HepG2 (cell line): ENCODE results near the gene NFIC. TPM values are rescaled to one million over a fixed set of nuclear protein-coding genes. Genes with fewer than 3 reads are reported as not detected.
A peak's percentile ranks its signal among the peaks of the same experiment; 100 is the strongest.

Experiments
- ARID4A ChIP-seq: sonication (generic); formaldehyde crosslinking; IDR thresholded peaks from 2 replicates; pipeline ENCODE4 v1.5.0; 2020; ENCODE audit warnings: mild to moderate bottlenecking, missing genetic modification reagents, borderline replicate concordance
- CHCHD3 ChIP-seq: sonication (generic); formaldehyde crosslinking; IDR thresholded peaks from 2 replicates; pipeline ENCODE4 v1.8.0; 2022; ENCODE audit warnings: mild to moderate bottlenecking, missing genetic modification reagents, moderate library complexity
- KMT2A ChIP-seq: sonication (generic); formaldehyde crosslinking; IDR thresholded peaks from 2 replicates; pipeline ENCODE4 v1.4.0; 2020; ENCODE audit warnings: missing genetic modification reagents
- NFE2 ChIP-seq: sonication (generic); formaldehyde crosslinking; IDR thresholded peaks from 2 replicates; pipeline ENCODE4 v1.4.0; 2020; ENCODE audit warnings: missing genetic modification reagents
- NFIC ChIP-seq: IDR thresholded peaks from 2 replicates; pipeline ENCODE4 v1.6.1; 2012; ENCODE audit warnings: mild to moderate bottlenecking, low read length, inconsistent platforms
- NR1H2 ChIP-seq: sonication (generic); formaldehyde crosslinking; IDR thresholded peaks from 2 replicates; pipeline ENCODE4 v1.8.1; 2022; ENCODE audit warnings: low read depth, missing genetic modification reagents, borderline replicate concordance
- ONECUT2 ChIP-seq: sonication (generic); formaldehyde crosslinking; IDR thresholded peaks from 2 replicates; pipeline ENCODE4 v1.4.0; 2020; ENCODE audit warnings: missing genetic modification reagents
- PRDM10 ChIP-seq: sonication (generic); formaldehyde crosslinking; IDR thresholded peaks from 2 replicates; pipeline ENCODE4 v1.4.0; 2020; ENCODE audit warnings: low read depth, missing genetic modification reagents
- SMAD9 ChIP-seq: sonication (generic); formaldehyde crosslinking; IDR thresholded peaks from 2 replicates; pipeline ENCODE4 v1.5.1; 2020; ENCODE audit warnings: mild to moderate bottlenecking, missing genetic modification reagents
- TMF1 ChIP-seq: sonication (generic); formaldehyde crosslinking; IDR thresholded peaks from 2 replicates; pipeline ENCODE4 v1.8.1; 2022; ENCODE audit warnings: low read depth, missing genetic modification reagents
- ZBTB38 ChIP-seq: sonication (generic); formaldehyde crosslinking; IDR thresholded peaks from 2 replicates; pipeline ENCODE4 v1.5.1; 2020; ENCODE audit warnings: mild to moderate bottlenecking, missing genetic modification reagents
- ZNF207 ChIP-seq: fragments of 450-650 bp; IDR thresholded peaks from 2 replicates; pipeline ENCODE4 v1.6.1; 2016; ENCODE audit warnings: antibody characterized with exemption, borderline replicate concordance
- ZNF407 ChIP-seq: sonication (generic); formaldehyde crosslinking; IDR thresholded peaks from one replicate; pipeline ENCODE4 v1.5.1; 2020; ENCODE audit warnings: mild to moderate bottlenecking, missing genetic modification reagents; ENCODE audit errors: not compliant biosample characterization
- polyA plus RNA-seq, 8 experiments: library from polyadenylated mRNA; depleted of rRNA in 3 of 8; stranded (reverse) in 7 of 8; unstranded in 1 of 8; fragments of >200 nt; fragmentation: Illumina TruSeq in 4 of 8; extraction: Trizol in 4 of 8; gene quantifications; 2 replicates each; pipeline versions ENCODE4 v1.2.1 to v1.2.3, GENCODE V29; 2011 to 2016; ENCODE audit warnings: low read depth in 4 of 8, missing spikeins in 1 of 8, mixed read lengths in 1 of 8; ENCODE audit not compliant: insufficient read depth in 1 of 8
- total RNA-seq, 5 experiments: library from RNA; depleted of rRNA; stranded (reverse); fragments of >200 nt; fragmentation: Illumina TruSeq; extraction: Trizol; gene quantifications; 2 replicates each; pipeline ENCODE4 v1.2.3, GENCODE V29; 2016; ENCODE audit warnings: low read depth in 1 of 5

NFIC gene
- total and polyA plus RNA-seq, 2 of the 13 experiments (the other 11 are each of a cell fraction or from before 2014, with no cell fraction given) = 1.3 to 2.5 TPM

GRCh38 chr19:3507371-3508120 is 141.2 kb downstream of the NFIC start (continued):
- TF ChIP-seq ZNF407 (CRISPR knock-in tag) (peak; percentile 86), ARID4A (no peak; the same call in 1 of the 2 replicates), NFIC (no peak), ZNF207 (no peak), TMF1 (CRISPR knock-in tag) (no peak), SMAD9 (CRISPR knock-in tag) (no peak), NFE2 (CRISPR knock-in tag) (no peak), NR1H2 (CRISPR knock-in tag) (no peak), ONECUT2 (CRISPR knock-in tag) (no peak), PRDM10 (CRISPR knock-in tag) (peak; percentile 57; the same call in 1 of the 2 replicates), ZBTB38 (CRISPR knock-in tag) (peak; percentile 60; the same call in 1 of the 2 replicates), KMT2A (CRISPR knock-in tag) (no peak), CHCHD3 (CRISPR knock-in tag) (no peak)
